GM19372 (cell line): Measurements from ENCODE around the gene ARHGEF1.
A peak's percentile ranks its signal among the peaks of the same experiment; 100 is the strongest.

ENCODE experiments used
- ATAC-seq: cut with Tn5 transposase; IDR thresholded peaks from one replicate; pipeline ENCODE4 v1.9.1; 2021; ENCODE audit warnings: mild to moderate bottlenecking, low read depth, moderate library complexity; ENCODE audit not compliant: unreplicated experiment

Gene ARHGEF1, protein sequence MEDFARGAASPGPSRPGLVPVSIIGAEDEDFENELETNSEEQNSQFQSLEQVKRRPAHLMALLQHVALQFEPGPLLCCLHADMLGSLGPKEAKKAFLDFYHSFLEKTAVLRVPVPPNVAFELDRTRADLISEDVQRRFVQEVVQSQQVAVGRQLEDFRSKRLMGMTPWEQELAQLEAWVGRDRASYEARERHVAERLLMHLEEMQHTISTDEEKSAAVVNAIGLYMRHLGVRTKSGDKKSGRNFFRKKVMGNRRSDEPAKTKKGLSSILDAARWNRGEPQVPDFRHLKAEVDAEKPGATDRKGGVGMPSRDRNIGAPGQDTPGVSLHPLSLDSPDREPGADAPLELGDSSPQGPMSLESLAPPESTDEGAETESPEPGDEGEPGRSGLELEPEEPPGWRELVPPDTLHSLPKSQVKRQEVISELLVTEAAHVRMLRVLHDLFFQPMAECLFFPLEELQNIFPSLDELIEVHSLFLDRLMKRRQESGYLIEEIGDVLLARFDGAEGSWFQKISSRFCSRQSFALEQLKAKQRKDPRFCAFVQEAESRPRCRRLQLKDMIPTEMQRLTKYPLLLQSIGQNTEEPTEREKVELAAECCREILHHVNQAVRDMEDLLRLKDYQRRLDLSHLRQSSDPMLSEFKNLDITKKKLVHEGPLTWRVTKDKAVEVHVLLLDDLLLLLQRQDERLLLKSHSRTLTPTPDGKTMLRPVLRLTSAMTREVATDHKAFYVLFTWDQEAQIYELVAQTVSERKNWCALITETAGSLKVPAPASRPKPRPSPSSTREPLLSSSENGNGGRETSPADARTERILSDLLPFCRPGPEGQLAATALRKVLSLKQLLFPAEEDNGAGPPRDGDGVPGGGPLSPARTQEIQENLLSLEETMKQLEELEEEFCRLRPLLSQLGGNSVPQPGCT

GRCh38 chr19:41882568-41883462 is at the start of gene ARHGEF1:
Gene ARHGEF1 (plus strand): TSS chr19:41883184. CDS start chr19:41888083, 4,899 bp downstream.
- ATAC-seq = no peak

DNA sequence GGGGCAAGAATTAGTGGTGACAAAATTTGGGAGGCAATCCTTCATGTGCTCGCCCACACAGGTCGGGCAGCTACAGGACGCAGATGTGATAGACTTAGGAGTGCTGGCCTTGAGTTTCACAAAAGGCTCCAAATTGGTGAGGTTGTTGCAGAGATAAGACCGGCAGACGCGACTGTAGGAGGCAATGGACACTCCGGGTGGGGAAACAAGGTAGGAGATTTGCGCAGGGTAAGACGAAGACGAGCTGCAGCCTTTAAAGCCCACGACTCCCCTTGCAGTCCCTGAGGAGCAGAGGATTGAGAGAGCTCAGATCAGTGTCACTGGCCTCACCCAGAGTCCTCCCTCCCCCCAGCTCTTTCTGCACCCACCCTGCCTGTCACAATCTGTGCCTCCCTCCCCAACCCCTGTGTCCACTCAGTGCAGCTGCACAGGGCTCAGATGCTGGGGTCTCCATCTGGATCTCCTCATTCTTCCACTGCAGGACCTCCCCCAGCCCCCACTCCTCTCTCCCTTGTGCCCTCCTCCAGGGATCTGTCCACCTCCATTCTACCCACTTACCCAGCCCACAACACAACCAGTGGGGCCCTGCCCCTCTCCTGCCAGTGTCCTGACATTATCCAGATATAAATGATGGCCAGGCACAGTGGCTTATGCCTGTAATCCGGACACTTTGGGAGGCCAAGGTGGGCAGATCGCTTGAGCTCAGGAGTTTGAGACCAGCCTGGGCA is 44.8 kb upstream of the ARHGEF1 start:
- no peak for ATAC-seq

- ATAC-seq = no peak
These were observed 43.8 kb upstream of the ARHGEF1 start for GRCh38 chr19:41839211-41839610.

- ATAC-seq = no peak
These were observed 39.6 kb upstream of the ARHGEF1 start for GRCh38 chr19:41843371-41843770.

GRCh38 chr19:41844601-41845000 is 38.4 kb upstream of the ARHGEF1 start, which contains the start of gene LYPD4:
Gene LYPD4 (minus strand): TSS chr19:41844683. CDS start chr19:41839285, 5,398 bp downstream.
- ATAC-seq = no peak

- no peak for ATAC-seq
These were observed 38.2 kb upstream of the ARHGEF1 start, which contains the start of gene DMRTC2 for GRCh38 chr19:41845001-41845050. Gene DMRTC2 (plus strand): TSS chr19:41845042. CDS start chr19:41847429, 2,387 bp downstream.

- ATAC-seq = no peak
These were observed 37.9 kb upstream of the ARHGEF1 start for GRCh38 chr19:41845051-41845590.

- no peak for ATAC-seq
These were observed 35.5 kb upstream of the ARHGEF1 start for GRCh38 chr19:41847351-41848105.

GRCh38 chr19:41848666-41849065 is 34.3 kb upstream of the ARHGEF1 start:
- ATAC-seq = no peak

DNA sequence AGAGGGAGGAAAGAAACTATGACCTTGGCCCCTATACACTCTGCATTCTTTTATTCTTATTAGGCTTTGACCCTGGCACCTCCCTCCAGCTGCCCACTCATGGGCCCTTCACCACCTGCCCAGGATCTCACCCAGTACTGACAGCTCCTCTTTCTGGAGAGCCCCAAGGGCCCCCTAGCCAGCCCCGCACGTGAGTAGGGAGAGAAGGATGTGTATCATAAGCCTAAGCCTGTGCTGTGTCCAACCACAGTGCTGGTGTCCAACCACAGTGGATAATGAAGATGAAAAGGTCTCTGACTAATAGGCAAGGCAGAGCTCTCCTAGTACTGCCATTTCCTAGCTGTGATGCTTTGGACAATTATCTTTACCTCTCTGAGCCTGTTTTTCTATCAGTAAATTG is 33.9 kb upstream of the ARHGEF1 start:
- ATAC-seq = no peak

DNA sequence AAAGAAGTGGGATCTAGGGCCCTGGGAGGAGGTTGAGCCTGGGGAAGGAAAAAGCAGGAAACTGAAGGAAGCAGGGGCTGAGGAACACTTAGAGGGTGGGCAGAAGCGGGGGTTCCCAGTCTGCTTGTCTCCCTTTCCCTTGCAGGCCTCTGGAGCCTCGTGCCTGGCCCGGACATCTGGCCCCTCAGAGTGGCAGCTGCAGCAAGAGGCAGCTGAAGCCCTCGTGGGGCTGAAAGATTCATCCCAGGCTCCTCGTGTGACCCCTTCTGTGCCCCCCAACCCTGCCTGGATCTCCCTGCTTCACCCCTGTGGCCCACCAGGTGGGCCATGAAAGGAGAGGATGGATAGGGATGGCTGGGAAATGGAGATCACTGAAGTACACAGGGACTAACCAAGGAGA is 32.6 kb upstream of the ARHGEF1 start:
- ATAC-seq = no peak

DNA sequence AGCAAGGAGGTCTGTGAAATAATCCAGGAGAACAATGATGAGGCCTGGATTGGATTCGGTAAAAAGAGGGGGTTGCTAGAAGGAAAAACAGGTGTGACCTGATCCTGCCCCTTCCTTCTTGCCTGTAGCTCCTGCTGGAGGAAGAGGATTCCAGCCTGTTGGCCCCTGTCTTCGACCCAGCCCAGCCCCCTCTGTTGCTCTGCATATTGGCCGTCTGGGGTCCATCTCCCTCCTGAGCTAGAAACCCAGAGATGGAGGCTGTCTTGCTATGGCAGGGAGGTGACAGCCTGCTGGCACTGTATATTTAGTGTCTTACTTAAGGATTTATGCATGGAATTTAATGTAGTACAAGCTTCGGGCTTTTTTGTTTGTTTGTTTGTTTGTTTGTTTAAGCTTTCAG is 31.5 kb upstream of the ARHGEF1 start:
- ATAC-seq = no peak

DNA sequence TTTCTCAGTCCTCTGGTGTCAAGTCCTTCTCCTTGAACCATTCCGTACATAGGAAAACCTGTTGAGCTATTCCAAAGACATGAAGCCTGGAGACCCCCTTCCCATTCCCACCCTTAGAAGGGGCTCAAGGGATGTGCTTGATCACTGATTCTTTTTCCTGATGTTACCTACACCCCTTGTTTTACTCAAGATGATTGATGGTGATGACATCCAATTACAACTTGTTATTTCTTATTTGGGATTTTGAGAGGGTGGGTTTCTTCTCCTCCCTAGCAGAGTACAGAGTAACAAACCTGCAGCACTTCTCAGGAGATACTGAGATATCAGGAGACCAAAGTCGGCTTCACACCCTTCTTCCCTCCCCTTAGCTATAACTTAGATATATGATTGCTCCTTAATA is 29.6 kb upstream of the ARHGEF1 start:
- ATAC-seq = no peak

GRCh38 chr19:41853768-41854167 is 29.2 kb upstream of the ARHGEF1 start:
- no peak for ATAC-seq

- no peak for ATAC-seq
These were observed 23.8 kb upstream of the ARHGEF1 start for GRCh38 chr19:41859213-41859617.

GRCh38 chr19:41859618-41860418 is 23.2 kb upstream of the ARHGEF1 start, which contains the start of gene RPS19:
Gene RPS19 (plus strand): TSS chr19:41860255. CDS start chr19:41860775, 520 bp downstream.
- ATAC-seq = peak; percentile 75

DNA sequence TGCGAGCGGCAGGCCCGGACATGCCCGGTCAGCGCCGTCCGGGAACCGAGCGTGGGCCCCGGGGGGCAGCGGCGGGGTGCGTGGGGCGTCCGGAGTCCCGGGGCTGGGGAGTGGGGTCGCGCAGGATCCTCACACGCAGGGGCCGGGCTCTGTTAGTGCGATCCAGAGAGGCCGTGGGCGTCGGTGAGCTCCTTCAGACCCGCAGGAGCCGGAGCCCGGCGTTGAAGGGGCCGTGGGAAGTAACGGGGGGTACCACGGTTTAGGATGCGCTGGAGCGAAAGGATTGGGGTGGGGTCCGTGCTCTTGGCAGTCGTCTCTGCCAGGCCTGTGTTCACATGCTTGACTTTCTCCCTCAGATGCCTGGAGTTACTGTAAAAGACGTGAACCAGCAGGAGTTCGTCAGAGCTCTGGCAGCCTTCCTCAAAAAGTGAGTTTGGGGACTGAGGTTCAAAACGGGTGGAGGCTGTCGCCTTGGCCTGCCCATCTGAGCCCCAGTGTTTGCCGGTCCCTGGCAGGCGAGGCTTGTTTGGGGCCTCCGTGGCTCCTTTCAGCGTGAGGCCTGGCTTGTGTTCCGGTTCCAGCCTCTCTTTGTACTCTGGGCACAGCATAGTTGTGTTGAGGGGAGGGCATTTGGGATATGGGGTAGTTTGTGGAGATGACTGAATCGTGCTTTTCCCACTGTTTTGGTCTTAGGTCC is 22.4 kb upstream of the ARHGEF1 start:
- no peak for ATAC-seq
